ENCODE measurements around the gene CYB5D1. TPM values are rescaled to one million over a fixed set of nuclear protein-coding genes. Genes with fewer than 3 reads are reported as not detected.

CYB5D1 gene
- total RNA-seq, 2 donors from 2014 or later = 5.7 to 16.5 TPM

GRCh38 chr17:7910711-7911110 is 52.9 kb downstream of the CYB5D1 start:
- no peaks in the 10 kb centered on the region for H3K9me3 ChIP-seq
- no peaks in the 10 kb centered on the region for H3K27me3 ChIP-seq
- TF ChIP-seq CTCF (IDR thresholded peaks at IDR 0.05) (no peak), POLR2A (IDR thresholded peaks at IDR 0.05) (no peak)
- peaks cover 0 to 30% of the 10 kb centered on the region in 2 donors for H3K36me3 ChIP-seq (replicated peaks in 1 of 2; ENCODE audit: insufficient read depth in 1 of 2, low read depth in 2 of 2)
- intact Hi-C loops (cut with DNase I) = loop anchor here (5.0 kb wide), 1 partner anchor 77 kb away; no protein-coding TSS in a partner anchor
- peaks cover 13% of the 10 kb centered on the region for H3K4me1 ChIP-seq
- no peak overlapping the region for H3K27ac ChIP-seq
- no peak overlapping the region for H3K4me3 ChIP-seq
- ATAC-seq = no peak
- WGBS, 2 donors = 94 to 99% methylated on average over 13 of the region's 13 CpGs
- no peak for DNase-seq

GRCh38 chr17:7911116-7911515 is 53.3 kb downstream of the CYB5D1 start:
- no peak for DNase-seq
- H3K27me3 ChIP-seq = no peaks in the 10 kb centered on the region
- no peak overlapping the region for H3K4me3 ChIP-seq
- TF ChIP-seq POLR2A (IDR thresholded peaks at IDR 0.05) = no peak
- TF ChIP-seq CTCF (IDR thresholded peaks at IDR 0.05) = no peak
- WGBS, 2 donors = 72 to 76% methylated on average over 9 of the region's 9 CpGs
- intact Hi-C loops (cut with DNase I) = loop anchor here (5.0 kb wide), 1 partner anchor 76 kb away; no protein-coding TSS in a partner anchor
- H3K36me3 ChIP-seq (replicated peaks in 1 of 2; ENCODE audit: insufficient read depth in 1 of 2, low read depth in 2 of 2) = peaks cover 0 to 28% of the 10 kb centered on the region in 2 donors
- ATAC-seq = no peak
- no peak overlapping the region for H3K27ac ChIP-seq
- no peaks in the 10 kb centered on the region for H3K9me3 ChIP-seq
- H3K4me1 ChIP-seq = peaks cover 15% of the 10 kb centered on the region

Small RNAs within 50 kb of the gene (small RNA-seq; reads per million reads assigned to genes)
- not detected for gene SCARNA21

Other genes starting within 250 kb of the CYB5D1 start
- 10 to 100 TPM; 10.2 to 10.9 TPM for gene FXR2, start 243.1 kb upstream of the CYB5D1 start, total RNA-seq
- 100 to 1,000 TPM in 1 of 2 donors, 10 to 100 TPM in 1; 59.9 to 148 TPM for gene SAT2, start 230.2 kb upstream of the CYB5D1 start, total RNA-seq
- not detected for gene SHBG, start 227.9 kb upstream of the CYB5D1 start, total RNA-seq
- gene ATP1B2, start 207.1 kb upstream of the CYB5D1 start, total RNA-seq = 1 to 10 TPM in 1 of 2 donors, under 1 TPM in 1; 0.78 to 1.3 TPM
- gene TP53, start 170.5 kb upstream of the CYB5D1 start, total RNA-seq = 10 to 100 TPM; 12.2 TPM
- gene WRAP53, start 169.5 kb upstream of the CYB5D1 start, total RNA-seq = 1 to 10 TPM; 3.4 to 5.6 TPM
- under 1 TPM; 0.33 to 0.78 TPM for gene EFNB3, start 152.8 kb upstream of the CYB5D1 start, total RNA-seq
- under 1 TPM; 0.26 to 0.66 TPM for gene DNAH2, start 140.3 kb upstream of the CYB5D1 start, total RNA-seq
- 10 to 100 TPM in 1 of 2 donors, 1 to 10 TPM in 1; 7.5 to 20.1 TPM for gene KDM6B, start 23.8 kb upstream of the CYB5D1 start, total RNA-seq
- gene TMEM88, start 2.9 kb upstream of the CYB5D1 start, total RNA-seq = 10 to 100 TPM in 1 of 2 donors, 1 to 10 TPM in 1; 6.0 to 16.2 TPM
- 10 to 100 TPM; 25.7 to 50.1 TPM for gene NAA38, start 444 bp upstream of the CYB5D1 start, total RNA-seq
- gene CHD3, start 30.8 kb downstream of the CYB5D1 start, total RNA-seq = 10 to 100 TPM; 53.7 to 69.9 TPM
- 1 to 10 TPM; 2.9 to 3.0 TPM for gene RNF227, start 58.3 kb downstream of the CYB5D1 start, total RNA-seq
- 1 to 10 TPM; 1.3 to 1.6 TPM for gene KCNAB3, start 71.9 kb downstream of the CYB5D1 start, total RNA-seq
- 10 to 100 TPM; 10.5 to 40.0 TPM for gene TRAPPC1, start 73.9 kb downstream of the CYB5D1 start, total RNA-seq
- gene CNTROB, start 74.2 kb downstream of the CYB5D1 start, total RNA-seq = 10 to 100 TPM; 14.0 to 27.0 TPM
- not detected for gene GUCY2D, start 144.6 kb downstream of the CYB5D1 start, total RNA-seq
- 1 to 10 TPM in 1 of 2 donors, not detected in 1; 1.3 TPM for gene ALOX15B, start 181.1 kb downstream of the CYB5D1 start, total RNA-seq
- not detected for gene ALOX12B, start 229.7 kb downstream of the CYB5D1 start, total RNA-seq

Data from body of pancreas (tissue), 4 donors.